SK-N-SH (cell line): ENCODE data around the gene AGBL3. TPM values are rescaled to one million over a fixed set of nuclear protein-coding genes. Genes with fewer than 3 reads are reported as not detected.
"Not testable (repeated sequence)": the region's sequence is repeated elsewhere in the genome, so short reads cannot be mapped to it uniquely, and the experiment has no call there.

Experiments
- CTCF ChIA-PET: fragments of 300-600, 350-600 bp; formaldehyde crosslinking; extraction: SDS; loops from one replicate; lab custom pipeline; 2021; lab: Yijun Ruan, JAX
- POLR2A ChIA-PET: fragments of 350-600 bp; sonication (Branson Sonifier 250); formaldehyde crosslinking; extraction: SDS; loops from one replicate; lab custom pipeline; 2020; ENCODE audit warnings: antibody characterized with exemption, inconsistent platforms; lab: Yijun Ruan, JAX
- DNase-seq: peaks from one replicate; pipeline ENCODE4 v3.0.0; 2012
- H2AFZ ChIP-seq: fragments of 200-600 bp; sonication (generic); 2 replicates; pipeline ENCODE4 v1.8.1; 2016; ENCODE audit warnings: antibody characterized with exemption, mild to moderate bottlenecking, low read depth
- H3F3A ChIP-seq: fragments of 200-600 bp; sonication (generic); replicated peaks from 2 replicates; pipeline ENCODE3; 2016; ENCODE audit warnings: antibody characterized with exemption, mild to moderate bottlenecking; ENCODE audit not compliant: insufficient read depth
- H3K27ac ChIP-seq, 2 experiments: fragments of 200-500 bp in 1 of 2; fragments of 200-600 bp in 1 of 2; sonication (Bioruptor generic) in 1 of 2; sonication (generic), shearing (Covaris generic) in 1 of 2; 2 replicates each; pipeline versions ENCODE4 v1.5.1 to v1.6.1; 2014 to 2016; ENCODE audit warnings: low read depth in 2 of 2, inconsistent platforms in 1 of 2, low read length in 1 of 2, mild to moderate bottlenecking in 1 of 2, mixed read lengths in 1 of 2
- H3K27me3 ChIP-seq: fragments of 200-600 bp; sonication (generic), shearing (Covaris generic); 2 replicates; pipeline ENCODE4 v1.6.1; 2016; ENCODE audit warnings: mixed run types; ENCODE audit not compliant: insufficient read depth
- H3K36me3 ChIP-seq, 2 experiments: fragments of 200-500 bp in 1 of 2; fragments of 200-600 bp in 1 of 2; sonication (Bioruptor generic) in 1 of 2; sonication (generic) in 1 of 2; replicated peaks in 1 of 2; 2 replicates each; pipeline versions ENCODE3 to v1.5.1; 2014 to 2016; ENCODE audit warnings: low read length in 1 of 2, mild to moderate bottlenecking in 1 of 2; ENCODE audit not compliant: insufficient read depth in 2 of 2, control insufficient read depth in 1 of 2
- H3K4me1 ChIP-seq, 2 experiments: fragments of 200-500 bp in 1 of 2; fragments of 200-600 bp in 1 of 2; sonication (Bioruptor generic) in 1 of 2; sonication (generic), shearing (Covaris generic) in 1 of 2; 2 replicates each; pipeline versions ENCODE4 v1.5.1 to v1.6.1; 2014 to 2016; ENCODE audit warnings: low read depth in 1 of 2, low read length in 1 of 2, mixed run types in 1 of 2; ENCODE audit not compliant: insufficient read depth in 2 of 2, control insufficient read depth in 1 of 2
- H3K4me2 ChIP-seq: fragments of 200-600 bp; sonication (generic), shearing (Covaris generic); 2 replicates; pipeline ENCODE4 v1.6.1; 2017; ENCODE audit warnings: mixed run types
- H3K4me3 ChIP-seq, 2 experiments: fragments of 200-500 bp in 1 of 2; fragments of 200-600 bp in 1 of 2; sonication (Bioruptor generic) in 1 of 2; sonication (generic), shearing (Covaris generic) in 1 of 2; 2 replicates each; pipeline versions ENCODE4 v1.5.1 to v1.8.1; 2014 to 2016; ENCODE audit warnings: low read depth in 2 of 2, inconsistent platforms in 1 of 2, low read length in 1 of 2, mild to moderate bottlenecking in 1 of 2, mixed read lengths in 1 of 2, moderate library complexity in 1 of 2
- H3K79me2 ChIP-seq: fragments of 200-600 bp; sonication (generic); 2 replicates; pipeline ENCODE4 v1.8.1; 2017; ENCODE audit warnings: mild to moderate bottlenecking; ENCODE audit not compliant: insufficient read depth
- H3K9ac ChIP-seq: fragments of 200-600 bp; sonication (generic); 2 replicates; pipeline ENCODE4 v1.6.1; 2017; ENCODE audit warnings: mixed run types
- H3K9me2 ChIP-seq: fragments of 200-600 bp; sonication (generic); 2 replicates; pipeline ENCODE4 v1.6.1; 2017; ENCODE audit warnings: mixed run types
- H3K9me3 ChIP-seq: fragments of 200-600 bp; sonication (generic); 2 replicates; pipeline ENCODE4 v1.6.1; 2017; ENCODE audit warnings: mixed run types, mild to moderate bottlenecking, moderate library complexity
- H4K20me1 ChIP-seq: fragments of 200-600 bp; sonication (generic); 2 replicates; pipeline ENCODE4 v1.6.1; 2017; ENCODE audit warnings: mild to moderate bottlenecking, mixed run types; ENCODE audit not compliant: insufficient read depth
- FOXJ3 ChIP-seq: sonication (generic); formaldehyde crosslinking; IDR thresholded peaks from 2 replicates; pipeline ENCODE4 v1.5.1; 2020; ENCODE audit warnings: mild to moderate bottlenecking, missing genetic modification reagents
- GABPA ChIP-seq: IDR thresholded peaks from 2 replicates; pipeline ENCODE4 v1.4.0; 2012; ENCODE audit warnings: low read depth, mild to moderate bottlenecking
- IRF3 ChIP-seq: fragments of 150-350 bp; IDR thresholded peaks from 2 replicates; pipeline ENCODE4 v1.6.1; 2016; ENCODE audit warnings: mild to moderate bottlenecking, low read depth, low read length
- MXI1 ChIP-seq: IDR thresholded peaks from 2 replicates; pipeline ENCODE4 v1.6.1; 2012; ENCODE audit warnings: mild to moderate bottlenecking, low read depth, low read length, improper control_type of control experiment
- RCOR1 ChIP-seq: fragments of 150-350 bp; IDR thresholded peaks from 2 replicates; pipeline ENCODE4 v1.6.1; 2017; ENCODE audit warnings: antibody characterized with exemption, low read length
- SIN3A ChIP-seq: IDR thresholded peaks from 2 replicates; pipeline ENCODE4 v1.6.1; 2012; ENCODE audit warnings: low read depth, mild to moderate bottlenecking, low read length, moderate library complexity, borderline replicate concordance
- TAF1 ChIP-seq: IDR thresholded peaks from 2 replicates; pipeline ENCODE4 v1.6.1; 2012; ENCODE audit warnings: low read depth, mild to moderate bottlenecking, low read length, moderate library complexity, borderline replicate concordance
- TCF12 ChIP-seq: IDR thresholded peaks from 2 replicates; pipeline ENCODE4 v1.4.0; 2012
- USF1 ChIP-seq: IDR thresholded peaks from 2 replicates; pipeline ENCODE4 v1.4.0; 2012; ENCODE audit warnings: low read depth, borderline replicate concordance
- WGBS: methylation state at CpG from one replicate; pipeline ENCODE4 v1.1.6; 2017; ENCODE audit warnings: low lambda C conversion rate; 5-methylcytosine and 5-hydroxymethylcytosine counted together
- polyA plus RNA-seq, 3 experiments: library from polyadenylated mRNA; depleted of rRNA; stranded (reverse); fragments of >200 nt; gene quantifications; 2 replicates each; pipeline ENCODE4 v1.2.3, GENCODE V29; 2012
- TF ChIP-seq, protein P1 (sequence below): IDR thresholded peaks from 2 replicates; pipeline ENCODE4 v1.4.0; 2012; ENCODE audit warnings: low read depth, borderline replicate concordance

Gene AGBL3
- polyA plus RNA-seq, 1 of the 3 experiments (the other 2 are of a cell fraction), result 0.35 TPM

DNA sequence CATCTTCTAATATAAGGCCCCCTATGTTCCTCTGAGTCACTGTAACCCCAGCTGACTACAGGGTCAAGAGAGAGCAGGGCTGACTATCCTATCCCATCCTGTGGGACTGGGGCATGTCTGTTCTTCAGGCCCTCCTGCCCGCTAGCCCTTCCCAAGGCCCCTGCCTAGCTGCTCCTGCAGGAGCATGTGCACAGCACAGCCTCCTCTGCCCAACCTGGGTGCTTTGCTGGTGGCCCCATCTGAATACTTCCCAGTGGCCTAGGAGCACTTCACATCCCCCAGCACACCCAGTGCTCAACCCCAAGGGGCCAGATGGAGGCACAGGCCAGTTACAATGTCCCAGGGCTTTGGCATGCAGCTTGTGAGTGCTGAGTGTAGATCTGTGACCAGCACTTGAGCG, 37.3 kb downstream of the AGBL3 start:
- no peak overlapping the region for H3K4me3 ChIP-seq
- H4K20me1 ChIP-seq, result no peaks in the 10 kb centered on the region
- POLR2A ChIA-PET, result no interaction called here
- H3K9me2 ChIP-seq, result no peaks in the 10 kb centered on the region
- no peaks in the 10 kb centered on the region for H3K27me3 ChIP-seq
- H3K36me3 ChIP-seq, result no peaks in the 10 kb centered on the region
- H3K4me1 ChIP-seq, result no peaks in the 10 kb centered on the region
- no peak overlapping the region for H3K4me2 ChIP-seq
- no peak for DNase-seq
- no peak overlapping the region for H2AFZ ChIP-seq
- WGBS, result 33% methylated on average over 1 of the region's 2 CpGs
- no peaks in the 10 kb centered on the region for H3K9me3 ChIP-seq
- no peaks in the 10 kb centered on the region for H3F3A ChIP-seq
- H3K79me2 ChIP-seq, result no peaks in the 10 kb centered on the region
- H3K9ac ChIP-seq, result no peak overlapping the region
- TF ChIP-seq IRF3 (no peak), USF1 (no peak), SIN3A (no peak), RCOR1 (no peak), FOXJ3 (no peak), TCF12 (no peak), TAF1 (no peak), GABPA (no peak), MXI1 (no peak)
- TF ChIP-seq, protein P1, sequence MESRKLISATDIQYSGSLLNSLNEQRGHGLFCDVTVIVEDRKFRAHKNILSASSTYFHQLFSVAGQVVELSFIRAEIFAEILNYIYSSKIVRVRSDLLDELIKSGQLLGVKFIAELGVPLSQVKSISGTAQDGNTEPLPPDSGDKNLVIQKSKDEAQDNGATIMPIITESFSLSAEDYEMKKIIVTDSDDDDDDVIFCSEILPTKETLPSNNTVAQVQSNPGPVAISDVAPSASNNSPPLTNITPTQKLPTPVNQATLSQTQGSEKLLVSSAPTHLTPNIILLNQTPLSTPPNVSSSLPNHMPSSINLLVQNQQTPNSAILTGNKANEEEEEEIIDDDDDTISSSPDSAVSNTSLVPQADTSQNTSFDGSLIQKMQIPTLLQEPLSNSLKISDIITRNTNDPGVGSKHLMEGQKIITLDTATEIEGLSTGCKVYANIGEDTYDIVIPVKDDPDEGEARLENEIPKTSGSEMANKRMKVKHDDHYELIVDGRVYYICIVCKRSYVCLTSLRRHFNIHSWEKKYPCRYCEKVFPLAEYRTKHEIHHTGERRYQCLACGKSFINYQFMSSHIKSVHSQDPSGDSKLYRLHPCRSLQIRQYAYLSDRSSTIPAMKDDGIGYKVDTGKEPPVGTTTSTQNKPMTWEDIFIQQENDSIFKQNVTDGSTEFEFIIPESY, result no peak
- no peak overlapping the region for H3K27ac ChIP-seq
- CTCF ChIA-PET, result interaction anchor here (1.0 kb wide), 1 partner anchor 11 kb away, joined by 3 read pairs; no protein-coding TSS in a partner anchor

DNA sequence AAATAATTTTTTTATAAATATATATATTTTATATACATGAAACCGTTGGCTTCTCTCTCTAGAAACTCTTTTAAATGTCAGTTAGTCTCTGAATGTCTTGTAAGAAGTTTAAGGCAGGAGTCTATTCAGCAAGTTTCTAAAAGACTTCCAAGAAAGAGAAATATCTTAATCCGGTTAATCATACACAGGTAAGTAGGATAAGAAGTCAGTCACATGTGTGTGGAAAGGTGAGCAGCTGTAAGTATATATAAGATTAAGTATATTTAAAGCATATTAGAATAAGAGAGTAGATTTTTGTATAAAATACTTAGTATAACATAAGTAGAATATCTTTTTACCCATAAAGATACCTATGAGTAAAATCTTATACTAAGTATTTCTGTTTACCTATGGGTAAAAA, 48.9 kb downstream of the AGBL3 start:
- Histone ChIP-seq H3K9me2 (no peaks in the 10 kb centered on the region), H3F3A (no peaks in the 10 kb centered on the region), H3K9me3 (no peaks in the 10 kb centered on the region), H3K27me3 (no peaks in the 10 kb centered on the region; the same call in 1 of the 2 replicates), H3K36me3 (no peaks in the 10 kb centered on the region), H3K9ac (no peak overlapping the region), H3K4me3 (no peak overlapping the region), H3K27ac (no peak overlapping the region), H2AFZ (no peak overlapping the region), H4K20me1 (no peaks in the 10 kb centered on the region), H3K4me1 (no peaks in the 10 kb centered on the region), H3K79me2 (no peaks in the 10 kb centered on the region), H3K4me2 (no peak overlapping the region)
- 45% methylated on average over 2 of the region's 2 CpGs for WGBS
- no peak for DNase-seq
- POLR2A ChIA-PET, result no interaction called here
- CTCF ChIA-PET, result interaction anchor here (0.9 to 1.1 kb wide), 2 partner anchors 11 to 12 kb away, joined by 3 read pairs; no protein-coding TSS in a partner anchor
- TF ChIP-seq SIN3A, result no peak
- no peak for TF ChIP-seq TCF12

DNA sequence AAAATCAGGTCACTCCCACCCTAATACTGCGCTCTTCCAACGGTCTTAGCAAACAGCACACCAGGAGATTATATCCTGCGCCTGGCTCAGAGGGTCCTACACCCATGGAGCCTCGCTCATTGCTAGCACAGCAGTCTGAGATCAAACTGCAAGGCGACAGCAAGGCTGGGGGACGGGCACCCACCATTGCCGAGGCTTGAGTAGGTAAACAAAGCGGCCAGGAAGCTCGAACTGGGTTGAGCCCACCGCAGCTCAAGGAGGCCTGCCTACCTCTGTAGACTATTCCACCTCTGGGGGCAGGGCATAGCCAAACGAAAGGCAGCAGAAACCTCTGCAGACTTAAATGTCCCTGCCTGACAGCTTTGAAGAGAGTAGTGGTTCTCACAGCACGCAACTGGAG, 80.7 kb downstream of the AGBL3 start:
- H3K4me1 ChIP-seq, DNase-seq, H3K27ac ChIP-seq, CTCF ChIA-PET, H3K36me3 ChIP-seq, H3F3A ChIP-seq, H3K9me3 ChIP-seq, H3K4me3 ChIP-seq, H2AFZ ChIP-seq, H3K4me2 ChIP-seq, H3K27me3 ChIP-seq, H3K79me2 ChIP-seq, H3K9ac ChIP-seq, POLR2A ChIA-PET, H4K20me1 ChIP-seq, H3K9me2 ChIP-seq: not testable (repeated sequence)
- WGBS, result 39% methylated on average over 12 of the region's 12 CpGs
